GM19351 (cell line): ENCODE results near the gene ZFAND3.

Experiments
- ATAC-seq: cut with Tn5 transposase; IDR thresholded peaks from one replicate; pipeline ENCODE4 v1.9.1; 2021; ENCODE audit warnings: mild to moderate bottlenecking, moderate library complexity; ENCODE audit not compliant: unreplicated experiment

Gene ZFAND3

DNA sequence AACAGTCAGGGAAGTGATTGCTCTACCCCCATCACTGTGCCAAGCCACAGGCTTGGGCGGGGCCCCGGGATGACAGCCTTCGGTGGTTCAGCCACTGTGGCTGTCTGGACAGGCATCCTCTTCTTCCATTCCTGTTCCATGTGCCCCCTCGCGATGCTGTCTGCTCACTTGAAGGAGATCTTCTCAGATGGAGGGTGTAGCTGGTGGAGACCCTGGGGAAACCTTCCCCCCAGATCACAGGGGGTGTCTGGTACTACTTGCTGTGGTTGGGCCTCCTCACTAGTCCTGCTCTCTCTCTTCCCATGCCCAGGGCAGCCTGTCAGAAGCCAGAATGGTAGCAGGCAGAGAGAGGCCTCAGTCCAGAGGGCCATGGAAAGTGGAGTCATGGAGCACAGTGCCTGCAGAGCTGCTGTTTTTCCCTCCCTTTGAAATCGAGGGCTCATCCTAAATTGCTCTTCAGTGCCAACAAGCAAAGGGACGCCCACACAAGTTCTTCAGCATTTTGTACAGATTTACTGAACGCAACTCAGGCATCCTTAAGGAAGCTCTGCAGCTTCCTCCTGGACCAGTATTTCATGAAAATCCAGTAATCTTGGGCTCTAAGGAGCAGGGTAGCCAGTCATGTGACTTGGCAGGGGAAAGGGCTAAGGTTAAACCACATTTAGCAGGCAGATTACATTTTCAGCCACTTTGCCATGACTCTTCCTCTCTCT is 326.6 kb downstream of the ZFAND3 start:
- ATAC-seq: no peak

DNA sequence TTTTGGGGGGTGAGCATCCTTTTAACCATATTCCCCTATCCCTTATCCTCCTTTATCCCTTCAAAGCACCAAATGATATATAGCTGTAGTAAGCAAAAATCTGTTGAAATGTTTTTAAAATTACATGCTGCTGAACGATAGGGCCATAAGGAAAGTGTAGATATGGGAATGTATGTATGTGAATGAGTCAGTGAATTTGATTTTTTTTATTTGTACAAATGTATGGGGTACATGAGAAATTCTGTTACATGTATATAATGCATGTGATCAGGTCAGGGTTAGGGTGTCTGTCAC is 327.2 kb downstream of the ZFAND3 start:
- no peak for ATAC-seq

DNA sequence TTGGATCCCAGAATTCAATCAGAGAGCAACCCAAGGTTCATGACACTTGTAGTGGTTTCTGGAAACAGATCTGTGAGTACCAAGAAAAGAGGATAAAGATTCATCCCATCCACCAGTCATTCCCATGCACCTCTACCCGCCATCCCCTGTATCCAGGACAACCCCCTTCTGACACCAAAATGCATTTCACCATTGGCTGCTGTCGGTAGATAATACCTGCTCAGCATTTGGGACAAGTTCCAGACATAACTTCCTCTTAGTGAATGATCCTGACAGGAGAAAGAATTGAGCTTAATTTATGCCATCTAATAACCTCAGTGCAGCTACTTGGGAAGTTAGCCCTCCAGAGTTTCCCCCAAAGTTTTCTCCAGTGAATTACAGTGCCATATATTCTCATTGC is 329.1 kb downstream of the ZFAND3 start:
- ATAC-seq: no peak

DNA sequence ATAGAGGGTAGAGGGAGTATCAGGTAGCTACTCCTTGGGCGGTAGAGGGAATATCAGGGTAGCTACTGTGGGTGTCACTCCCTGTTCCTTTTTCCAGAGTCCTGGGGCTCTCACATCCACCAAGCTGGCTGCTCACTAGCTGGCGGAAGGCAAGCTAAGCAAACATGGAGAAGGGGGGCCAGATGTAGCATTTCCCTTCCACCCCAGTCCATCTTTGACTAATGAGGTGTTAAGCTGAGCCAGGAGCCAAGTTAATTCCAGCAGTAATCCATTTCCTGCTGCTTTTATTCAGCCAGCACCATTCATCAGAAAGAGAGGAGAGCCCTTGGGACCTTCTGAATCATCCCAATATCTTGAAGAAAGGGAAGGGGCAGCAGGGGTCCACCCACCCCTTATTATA is 330.0 kb downstream of the ZFAND3 start:
- ATAC-seq: no peak

DNA sequence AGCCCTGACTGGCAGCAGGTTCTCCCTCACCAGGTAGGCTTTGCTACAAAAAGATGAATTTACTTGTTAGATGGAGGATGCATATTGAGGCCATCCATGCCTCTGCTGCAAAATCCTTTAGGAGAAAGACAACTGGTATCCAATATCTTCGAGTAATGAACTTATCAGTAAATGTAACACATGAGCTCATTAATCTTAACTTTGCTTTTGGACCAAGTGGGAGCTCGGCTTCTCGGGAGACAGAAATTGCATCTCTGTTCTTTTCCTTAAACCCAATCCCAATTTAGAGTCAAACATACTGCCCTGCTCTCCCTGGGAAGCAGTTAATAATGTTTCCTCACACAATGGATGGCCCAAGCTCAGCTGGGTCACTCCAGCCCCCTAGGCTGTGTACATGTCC is 330.5 kb downstream of the ZFAND3 start:
- ATAC-seq: no peak

DNA sequence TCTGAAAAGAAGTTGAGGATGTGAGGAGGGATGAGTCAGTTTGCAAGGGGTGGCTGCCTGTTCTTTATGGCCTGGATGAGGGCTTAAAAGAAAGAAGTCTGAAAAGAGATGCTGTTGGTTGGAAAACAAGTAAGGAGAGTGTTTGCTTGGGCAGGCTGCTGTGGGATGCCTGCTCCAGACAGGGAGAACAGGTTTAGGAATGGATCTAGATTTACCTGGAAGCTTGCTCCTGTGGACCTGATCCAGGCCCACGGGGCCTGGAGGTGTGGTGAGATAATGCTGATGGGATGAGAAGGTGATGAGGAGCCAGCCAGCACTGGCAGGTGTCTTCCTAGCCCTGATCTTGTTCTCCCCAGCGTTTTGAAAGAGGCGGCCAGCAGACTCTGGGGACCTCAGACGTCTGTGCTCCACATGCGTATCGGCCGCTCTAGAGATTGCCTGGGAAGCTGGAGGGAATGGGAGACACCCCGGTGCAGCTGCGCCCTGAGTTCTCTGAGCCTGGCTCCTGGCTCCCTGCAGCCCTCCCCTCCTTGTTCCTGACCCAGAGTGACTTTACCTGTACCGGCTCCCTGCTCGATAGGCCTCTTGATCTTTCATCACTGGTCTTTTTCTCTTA is 331.3 kb downstream of the ZFAND3 start:
- no peak for ATAC-seq

DNA sequence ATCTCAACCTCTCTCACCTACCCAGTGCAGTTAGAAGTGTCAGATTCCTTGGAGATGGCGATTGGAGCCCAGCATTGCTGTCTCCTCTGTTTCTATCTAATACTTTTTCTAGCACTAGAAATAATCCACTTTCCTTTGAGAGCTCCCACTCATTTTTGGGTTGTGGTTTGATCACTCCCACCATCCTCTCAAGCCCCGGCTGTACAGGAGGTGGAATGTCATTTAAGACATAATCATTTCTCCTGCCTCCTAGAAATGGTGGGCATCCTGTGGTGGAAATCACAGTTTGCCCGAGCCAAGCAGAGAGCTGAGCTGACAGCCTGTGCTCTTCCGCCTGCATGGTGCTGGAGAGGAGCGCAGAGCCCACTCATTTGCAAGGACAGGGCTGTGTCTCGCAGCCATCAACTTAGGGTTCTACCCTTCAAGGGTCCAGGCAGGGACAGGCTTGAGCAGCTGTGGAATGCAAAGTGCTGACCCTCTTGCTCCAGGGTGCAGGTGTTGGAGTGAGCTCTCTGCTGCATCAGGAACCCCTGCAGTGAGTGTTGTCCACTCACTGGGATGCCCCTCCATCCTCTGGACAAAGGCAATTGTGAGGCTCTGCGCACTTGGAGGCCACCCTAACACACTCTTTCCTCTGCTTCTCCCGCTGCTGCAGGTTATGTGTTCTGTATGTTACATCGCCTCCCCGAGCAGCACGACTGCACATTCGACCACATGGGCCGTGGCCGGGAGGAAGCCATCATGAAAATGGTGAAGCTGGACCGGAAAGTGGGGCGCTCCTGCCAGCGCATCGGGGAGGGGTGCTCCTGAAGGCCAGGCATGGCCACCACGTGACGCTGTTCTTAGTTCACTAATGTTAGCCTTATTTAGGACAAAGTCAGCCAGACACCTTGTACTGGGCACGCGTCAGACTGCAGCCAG is 332.3 kb downstream of the ZFAND3 start:
- ATAC-seq: no peak

DNA sequence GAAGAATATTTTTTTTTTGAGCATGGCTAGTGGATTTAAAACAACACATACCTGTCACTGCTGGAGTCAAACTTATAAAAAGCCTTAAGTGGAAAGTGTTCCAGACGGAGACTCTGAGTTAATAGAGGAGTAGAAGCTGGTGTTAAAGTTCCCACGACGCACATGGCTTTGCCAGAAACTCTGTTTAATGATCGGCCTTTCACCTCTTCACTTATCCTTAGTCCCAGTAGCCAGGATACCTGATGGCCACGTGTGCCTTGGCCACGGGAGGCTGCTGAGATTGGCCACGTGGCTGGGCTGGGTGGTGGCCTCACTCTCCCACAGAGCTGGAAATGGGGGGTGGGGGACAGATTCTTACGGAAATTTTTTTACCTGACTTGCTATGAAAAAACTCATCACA is 333.1 kb downstream of the ZFAND3 start:
- ATAC-seq: no peak

DNA sequence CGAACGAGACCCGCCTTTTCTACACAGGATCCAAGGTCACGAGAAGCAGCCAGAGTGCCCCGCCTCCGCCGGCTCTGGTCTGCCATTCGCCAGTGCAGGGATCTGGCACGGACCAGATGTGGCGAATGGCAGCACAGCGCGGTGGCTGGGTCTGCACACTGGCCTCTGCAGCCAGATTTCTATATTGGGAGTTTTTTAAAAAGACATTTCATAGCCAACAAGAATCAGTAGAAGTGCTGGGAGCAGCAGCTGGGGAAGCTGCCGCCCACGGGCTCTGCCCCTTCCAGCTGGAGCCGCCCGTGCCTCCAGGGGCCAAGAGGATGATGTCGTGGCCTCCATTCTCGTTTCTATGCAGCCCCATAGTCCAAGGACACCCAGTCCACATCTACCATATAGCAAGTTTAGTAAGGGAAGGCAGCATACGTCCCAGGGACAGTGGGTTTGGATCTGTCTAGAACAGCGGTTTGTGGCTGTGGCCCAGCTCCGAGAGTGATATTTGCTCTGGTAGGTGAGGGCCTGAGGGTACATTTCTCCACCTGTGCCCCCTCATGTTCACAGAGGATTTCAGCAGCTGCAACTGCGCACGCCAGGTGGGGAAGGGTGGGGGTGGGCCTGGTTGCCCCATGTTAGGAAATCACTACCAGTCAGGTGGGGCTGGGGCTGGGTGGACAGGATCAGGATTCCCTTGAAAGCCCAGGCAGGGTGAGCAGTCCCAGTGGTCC is 333.7 kb downstream of the ZFAND3 start:
- no peak for ATAC-seq

DNA sequence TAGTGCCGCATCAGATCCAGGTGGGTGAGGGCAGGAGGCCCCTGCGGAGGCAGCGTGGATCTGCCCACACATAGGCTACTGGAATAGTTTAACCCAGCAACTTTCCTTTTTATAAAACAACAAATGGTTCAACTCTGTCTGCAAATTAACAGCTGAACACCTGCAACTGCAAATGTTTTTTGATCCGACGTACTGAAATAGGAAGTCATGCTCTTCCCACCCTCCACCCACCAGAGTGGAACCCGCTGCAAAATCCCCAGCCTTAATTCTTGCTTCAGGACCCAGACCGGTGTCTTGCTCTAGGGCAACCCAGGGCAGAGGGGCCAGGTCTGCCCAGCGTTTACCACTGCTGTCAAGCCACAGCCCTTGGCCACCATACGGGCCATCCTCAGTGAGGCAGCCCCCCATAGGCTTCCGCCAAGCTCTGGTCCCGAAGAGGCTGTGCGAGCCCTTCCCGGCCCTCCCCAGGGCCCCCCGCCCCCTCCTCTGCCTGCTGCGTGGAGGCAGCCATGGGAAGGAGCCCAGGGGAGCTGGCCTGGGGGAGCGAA is 334.3 kb downstream of the ZFAND3 start:
- ATAC-seq: no peak

DNA sequence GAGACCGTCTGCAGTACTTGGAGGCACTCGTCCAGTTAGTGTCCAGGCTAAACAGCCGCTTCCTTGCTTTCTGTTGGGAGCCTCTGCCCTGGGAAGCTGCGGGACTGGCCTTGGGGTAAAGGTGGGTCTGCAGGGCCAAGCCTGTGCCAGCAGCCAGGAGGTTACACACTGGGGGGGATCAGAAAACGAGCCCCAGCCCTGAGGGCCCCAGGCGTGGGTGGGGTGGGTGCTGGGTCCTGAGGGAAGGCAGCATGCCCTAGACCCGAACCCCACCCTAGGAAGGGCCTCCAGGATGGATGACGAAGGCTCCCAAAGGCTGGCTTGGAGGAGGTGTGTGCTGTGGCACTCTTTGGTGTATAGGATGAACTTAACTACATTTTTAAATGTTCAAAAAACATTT is 335.2 kb downstream of the ZFAND3 start:
- ATAC-seq: no peak

DNA sequence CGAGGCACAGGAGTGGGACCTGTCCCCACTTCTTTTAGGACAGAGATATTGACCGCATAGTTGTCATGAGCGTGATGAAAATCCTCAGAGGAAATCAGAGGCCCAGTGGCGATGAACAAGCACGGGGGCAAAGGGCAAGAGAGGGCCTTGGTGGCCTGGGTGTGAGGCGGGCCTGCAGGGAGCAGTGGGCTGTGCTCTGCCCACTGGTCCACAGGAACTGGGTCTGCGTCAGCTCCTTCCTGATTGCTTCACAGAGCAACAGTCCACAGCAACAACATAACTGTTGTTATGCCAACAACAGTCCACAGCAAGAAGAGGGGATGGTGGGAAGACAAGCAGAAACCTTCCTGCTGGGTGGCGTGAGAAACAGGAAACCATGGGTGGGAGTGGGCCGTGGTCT is 335.6 kb downstream of the ZFAND3 start:
- ATAC-seq: no peak

DNA sequence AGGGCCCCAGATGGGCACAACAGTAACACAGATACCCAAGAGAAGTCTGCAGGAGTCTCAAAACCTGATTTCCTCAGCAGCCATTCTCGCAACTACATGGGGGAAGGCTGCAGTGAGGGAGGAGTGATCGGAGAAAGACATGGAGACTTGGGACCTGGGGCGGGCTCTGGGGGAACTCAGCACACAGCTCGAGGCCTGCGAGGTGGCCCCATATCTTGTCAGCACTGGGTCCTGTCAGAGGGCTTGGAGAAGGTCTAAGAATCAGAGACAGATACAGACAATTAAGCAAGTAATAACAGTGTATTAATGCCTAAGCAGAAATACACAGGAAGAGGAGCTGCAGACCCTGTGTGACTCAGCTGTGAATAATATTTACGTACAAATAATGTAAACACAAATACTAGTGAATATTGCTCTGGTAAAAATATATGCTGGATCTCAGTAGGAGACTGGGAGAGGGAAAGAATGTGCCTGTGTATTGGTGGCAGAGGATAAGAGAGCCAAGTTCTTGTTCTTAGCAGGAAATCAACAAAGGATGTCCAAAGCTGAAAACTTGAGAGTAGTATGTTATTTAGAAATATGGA is 336.2 kb downstream of the ZFAND3 start:
- no peak for ATAC-seq

DNA sequence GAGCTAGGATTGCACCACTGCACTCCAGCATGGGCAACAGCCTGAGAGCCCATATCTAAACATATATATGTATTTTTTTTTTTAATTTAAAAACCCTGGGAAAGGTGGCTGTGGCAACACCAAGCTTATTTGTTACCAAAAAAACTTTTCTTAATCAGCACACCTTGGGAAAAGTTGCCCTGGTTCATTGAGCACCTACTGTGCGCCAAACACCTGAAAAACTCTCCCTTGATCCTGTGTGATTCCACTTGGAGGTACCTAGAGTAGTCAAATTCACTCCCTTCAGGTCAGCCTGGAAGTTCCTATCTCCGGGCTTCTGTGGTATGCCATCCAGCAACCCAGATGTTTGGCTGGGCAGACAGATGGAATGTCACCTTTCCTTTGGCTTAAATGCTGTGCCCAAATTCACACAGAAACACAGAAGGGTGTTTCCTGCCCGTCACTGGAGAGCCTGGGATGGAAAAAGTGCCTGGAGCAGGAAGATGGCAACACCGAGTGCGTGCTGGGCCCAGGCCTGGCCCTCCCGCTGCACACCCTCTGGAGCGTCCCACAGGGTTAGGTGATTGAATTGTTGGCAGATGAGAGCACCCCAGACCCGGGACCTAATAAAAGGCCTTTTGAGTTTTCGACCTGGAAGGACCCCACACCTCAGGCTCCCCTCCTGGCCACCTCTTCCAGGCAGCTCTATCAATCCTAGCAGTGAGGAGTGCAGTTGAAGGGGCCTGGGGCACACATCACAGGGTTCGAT is 337.5 kb downstream of the ZFAND3 start:
- no peak for ATAC-seq

DNA sequence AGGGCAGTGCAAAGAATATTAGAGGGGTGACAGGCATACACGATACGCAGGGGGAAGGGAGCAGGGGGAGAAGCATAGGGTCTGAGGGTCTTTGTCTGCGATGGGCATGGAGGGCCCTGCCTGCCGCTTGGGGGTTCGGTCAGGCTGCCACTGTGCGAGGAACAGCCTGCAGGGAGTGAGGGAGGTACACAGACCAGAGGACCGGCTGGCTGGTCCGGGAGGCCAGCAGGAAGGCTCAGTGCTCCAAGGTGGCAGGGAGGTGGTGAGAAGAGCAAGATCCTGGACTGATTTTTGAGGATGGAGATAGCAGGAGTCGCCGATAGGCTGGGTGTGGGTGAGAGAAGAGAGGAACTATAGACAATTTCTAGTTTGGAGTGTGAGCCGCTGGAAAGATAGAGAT is 338.4 kb downstream of the ZFAND3 start:
- ATAC-seq: no peak

DNA sequence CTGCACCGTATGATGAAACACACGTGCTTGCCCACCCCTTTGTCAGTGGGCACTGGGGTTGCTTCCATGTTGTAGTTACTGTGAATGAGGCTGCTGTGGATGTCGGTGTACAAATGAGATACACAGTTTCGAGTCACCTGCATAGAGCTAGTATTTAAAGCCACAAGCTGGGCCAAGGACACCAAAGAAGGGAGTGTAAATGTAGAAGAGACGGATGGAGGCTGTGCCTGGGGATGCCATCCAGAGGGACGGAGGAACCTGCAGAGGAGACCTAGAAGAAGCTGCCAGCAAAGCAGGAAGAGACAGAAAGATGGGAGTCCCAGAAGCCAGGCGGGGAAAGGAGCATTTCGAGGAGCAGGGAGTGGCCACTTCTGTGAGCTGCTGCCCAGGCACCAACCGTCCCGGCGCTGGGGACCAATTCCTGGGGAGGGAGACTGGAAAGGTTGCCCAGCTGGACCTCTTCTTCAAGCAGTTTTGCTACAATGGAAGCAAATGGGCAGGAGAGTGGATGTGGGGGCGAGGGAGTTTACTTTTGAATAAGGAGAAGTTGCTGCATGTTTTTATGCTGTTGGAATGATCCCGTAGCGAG is 339.3 kb downstream of the ZFAND3 start:
- no peak for ATAC-seq

DNA sequence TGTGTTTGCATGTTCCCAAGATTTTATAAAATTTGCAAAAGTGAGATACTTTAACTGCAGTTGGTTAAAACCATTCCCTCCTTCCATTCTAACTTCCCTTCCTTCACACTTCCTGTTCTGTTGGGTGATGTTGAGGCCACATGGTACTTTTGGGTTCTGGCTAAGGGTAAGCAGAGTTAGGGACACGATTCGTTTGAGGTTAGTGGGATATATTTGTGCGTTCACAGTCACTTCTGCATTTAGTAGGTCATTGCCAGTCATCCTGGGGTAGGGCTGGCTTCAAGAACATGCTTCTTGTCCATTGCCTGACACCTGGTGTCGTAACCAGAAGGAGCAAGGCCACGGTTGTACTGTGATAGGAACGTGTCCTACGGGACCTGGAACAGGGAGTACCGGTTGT is 340.1 kb downstream of the ZFAND3 start:
- no peak for ATAC-seq

DNA sequence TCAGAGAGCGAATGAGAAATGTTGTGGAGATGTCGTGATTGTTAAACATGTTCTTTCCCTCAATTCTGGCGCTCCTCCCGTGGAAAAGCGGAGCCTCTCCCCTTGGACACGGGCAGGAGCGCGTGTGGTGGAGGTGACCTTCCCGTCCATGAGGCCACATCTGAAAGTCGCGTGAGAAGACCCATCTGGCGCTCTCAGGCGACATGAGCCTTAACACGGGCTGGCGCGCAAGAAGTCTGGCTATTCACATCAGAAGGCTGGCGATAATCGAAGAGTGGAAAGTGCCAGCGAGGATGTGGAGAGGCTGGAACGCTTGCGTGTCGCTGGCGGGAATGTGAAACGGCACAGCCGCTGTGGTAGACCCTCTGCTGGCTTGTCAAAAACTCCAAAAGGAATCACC is 341.3 kb downstream of the ZFAND3 start:
- no peak for ATAC-seq

DNA sequence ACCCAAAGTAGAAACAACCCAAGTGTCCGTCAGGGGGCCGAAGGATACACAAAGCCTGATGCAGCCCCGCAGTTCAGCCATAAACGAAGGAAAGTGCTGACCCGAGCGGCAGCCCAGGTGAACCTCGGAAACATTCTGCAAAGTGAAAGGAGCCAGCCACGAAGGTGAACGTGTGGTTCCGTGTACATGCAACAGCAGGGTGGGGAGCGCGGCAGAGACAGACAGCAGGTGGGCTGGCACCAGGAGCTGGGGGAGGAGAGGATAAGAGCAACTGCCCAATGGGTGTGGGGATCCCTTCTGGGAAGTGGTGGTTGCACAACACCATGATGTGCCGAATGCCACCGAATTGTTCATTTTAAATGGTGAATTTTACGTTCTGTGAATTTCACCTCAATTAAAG is 341.8 kb downstream of the ZFAND3 start:
- ATAC-seq: no peak
